GM23248 (cell line): ENCODE data around the gene HSPBAP1.

ENCODE experiments used
- EZH2 ChIP-seq: fragments of 200-600 bp; sonication (generic); IDR thresholded peaks from 2 replicates; pipeline ENCODE4 v1.6.1; 2018; ENCODE audit warnings: antibody characterized with exemption, mild to moderate bottlenecking; ENCODE audit not compliant: insufficient read depth, poor library complexity, severe bottlenecking
- EZH2phosphoT487 ChIP-seq: fragments of 200-600 bp; sonication (generic); IDR thresholded peaks from 2 replicates; pipeline ENCODE4 v1.6.1; 2018; ENCODE audit warnings: antibody characterized with exemption, moderate library complexity, mild to moderate bottlenecking, low read depth; ENCODE audit not compliant: insufficient read depth

- TF ChIP-seq EZH2: no peak
- TF ChIP-seq EZH2phosphoT487: no peak
Observed at GRCh38 chr3:122728756-122729514, 64.7 kb downstream of the HSPBAP1 start.
